ENCODE measurements around the gene CLEC16A. TPM values are rescaled to one million over a fixed set of nuclear protein-coding genes. Genes with fewer than 3 reads are reported as not detected.

Gene CLEC16A
- polyA plus RNA-seq, 3 donors = 3.4 to 12.0 (median 5.8) TPM

DNA sequence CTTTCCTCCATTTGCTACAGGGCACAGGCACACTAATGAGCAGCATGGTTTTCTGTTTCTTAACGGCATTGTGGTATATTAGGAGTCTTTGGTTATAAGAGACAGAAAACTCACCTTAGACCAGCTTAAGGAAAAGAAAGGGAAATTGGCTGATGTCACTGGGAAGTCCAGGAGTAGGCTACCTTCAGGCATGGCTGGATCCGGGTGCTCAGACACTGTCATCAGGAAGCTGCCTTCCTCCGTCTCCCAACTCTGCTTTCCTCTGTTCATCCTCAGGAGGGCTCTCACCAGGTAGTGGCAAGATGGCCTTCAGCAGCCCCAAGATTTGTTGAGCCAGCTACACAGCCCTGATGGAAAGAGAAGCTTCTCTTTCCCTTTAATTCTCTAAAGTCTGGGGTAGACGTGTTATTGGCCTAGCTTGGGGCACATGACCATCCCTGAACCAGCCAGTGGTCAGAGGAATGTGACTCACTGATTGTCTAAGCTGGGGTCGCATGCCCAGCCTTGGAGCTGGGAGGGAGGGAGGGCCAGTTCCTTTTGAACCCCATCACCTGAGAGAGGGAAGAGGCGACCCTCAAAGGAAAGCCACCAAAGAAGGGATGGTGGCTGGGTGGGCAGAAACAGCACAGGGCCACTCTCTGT is 117.4 kb downstream of the CLEC16A start:
- no peak overlapping the region for H3K27ac ChIP-seq (ENCODE audit: low read depth in 1 of 2, low read length in 2 of 2)
- WGBS (ENCODE audit: insufficient coverage) = 89% methylated on average over 3 of the region's 6 CpGs
- H3K4me3 ChIP-seq (replicated peaks in 1 of 3; ENCODE audit: low read depth in 2 of 3, low read length in 3 of 3) = no peak overlapping the region
- intact Hi-C loops (cut with micrococcal nuclease) = no loop called here
- no peak overlapping the region for H3K4me2 ChIP-seq (replicated peaks; ENCODE audit: extremely low read depth, low read length, poor library complexity, severe bottlenecking)
- H3K36me3 ChIP-seq (replicated peaks in 1 of 2; ENCODE audit: control insufficient read depth in 1 of 2, insufficient read depth in 2 of 2, low read length in 2 of 2) = peaks cover 41 to 83% of the 10 kb centered on the region in 2 donors
- H3K9me3 Mint-ChIP-seq = peaks cover 0 to 2% (median 0%) of the 10 kb centered on the region in 7 donors
- TF ChIP-seq CTCF (IDR thresholded peaks at IDR 0.05) = no peak
- peaks cover 78 to 84% of the 10 kb centered on the region in 2 donors for H3K36me3 Mint-ChIP-seq
- peaks cover 0 to 4% (median 0%) of the 10 kb centered on the region in 3 donors for H3K27me3 Mint-ChIP-seq (ENCODE audit: low read depth in 3 of 3)
- H3K4me1 ChIP-seq (ENCODE audit: control insufficient read depth in 1 of 2, insufficient read depth in 2 of 2, low read length in 2 of 2) = no peaks in the 10 kb centered on the region
- H3K27ac Mint-ChIP-seq = no peak overlapping the region
- no peaks in the 10 kb centered on the region for H3K27me3 ChIP-seq (ENCODE audit: control insufficient read depth in 2 of 2, insufficient read depth in 2 of 2, low read length in 2 of 2)
- H3K9me3 ChIP-seq (replicated peaks in 1 of 2; ENCODE audit: control insufficient read depth in 1 of 2, insufficient read depth in 1 of 2, low read length in 2 of 2) = no peaks in the 10 kb centered on the region
- H3K79me2 ChIP-seq (ENCODE audit: insufficient read depth, low read length) = no peaks in the 10 kb centered on the region
- no peak overlapping the region for H2AFZ ChIP-seq (ENCODE audit: insufficient read depth, low read depth, low read length, poor library complexity, severe bottlenecking)
- no peaks in the 10 kb centered on the region for H4K20me1 ChIP-seq (ENCODE audit: insufficient read depth, low read length)
- peaks cover 12% of the 10 kb centered on the region for H3K4me1 Mint-ChIP-seq
- H3K9ac ChIP-seq (ENCODE audit: insufficient read depth, low read length, poor library complexity, severe bottlenecking) = no peak overlapping the region
- DNase-seq = no peak
- H3K4me3 Mint-ChIP-seq = no peak overlapping the region

- H3K9me3 ChIP-seq (replicated peaks in 1 of 2; ENCODE audit: control insufficient read depth in 1 of 2, insufficient read depth in 1 of 2, low read length in 2 of 2) = no peaks in the 10 kb centered on the region
- Mint-ChIP-seq H3K27ac (no peak overlapping the region), H3K36me3 (peaks cover 84% of the 10 kb centered on the region in 2 donors), H3K9me3 (peaks cover 0 to 2% (median 0%) of the 10 kb centered on the region in 7 donors), H3K27me3 (ENCODE audit: low read depth in 3 of 3) (peaks cover 0 to 3% (median 0%) of the 10 kb centered on the region in 3 donors), H3K4me3 (no peak overlapping the region), H3K4me1 (peaks cover 12% of the 10 kb centered on the region)
- H3K4me2 ChIP-seq (replicated peaks; ENCODE audit: extremely low read depth, low read length, poor library complexity, severe bottlenecking) = no peak overlapping the region
- no peaks in the 10 kb centered on the region for H4K20me1 ChIP-seq (ENCODE audit: insufficient read depth, low read length)
- intact Hi-C loops (cut with micrococcal nuclease) = no loop called here
- H3K79me2 ChIP-seq (ENCODE audit: insufficient read depth, low read length) = no peaks in the 10 kb centered on the region
- no peak overlapping the region for H3K27ac ChIP-seq (ENCODE audit: low read depth in 1 of 2, low read length in 2 of 2)
- no peaks in the 10 kb centered on the region for H3K4me1 ChIP-seq (ENCODE audit: control insufficient read depth in 1 of 2, insufficient read depth in 2 of 2, low read length in 2 of 2)
- WGBS (ENCODE audit: insufficient coverage) = 89% methylated on average over 7 of the region's 8 CpGs
- peaks cover 39 to 75% of the 10 kb centered on the region in 2 donors for H3K36me3 ChIP-seq (replicated peaks in 1 of 2; ENCODE audit: control insufficient read depth in 1 of 2, insufficient read depth in 2 of 2, low read length in 2 of 2)
- H3K9ac ChIP-seq (ENCODE audit: insufficient read depth, low read length, poor library complexity, severe bottlenecking) = no peak overlapping the region
- no peak for TF ChIP-seq CTCF (IDR thresholded peaks at IDR 0.05)
- no peak for DNase-seq
- no peak overlapping the region for H2AFZ ChIP-seq (ENCODE audit: insufficient read depth, low read depth, low read length, poor library complexity, severe bottlenecking)
- H3K4me3 ChIP-seq (replicated peaks in 1 of 3; ENCODE audit: low read depth in 2 of 3, low read length in 3 of 3) = no peak overlapping the region
- H3K27me3 ChIP-seq (ENCODE audit: control insufficient read depth in 2 of 2, insufficient read depth in 2 of 2, low read length in 2 of 2) = no peaks in the 10 kb centered on the region
These were observed 119.3 kb downstream of the CLEC16A start for GRCh38 chr16:11063448-11064201.

Measured in CD14-positive monocyte (primary cell).